ENCODE measurements around the gene ZFYVE27. TPM values are rescaled to one million over a fixed set of nuclear protein-coding genes. Genes with fewer than 3 reads are reported as not detected.
A peak's percentile ranks its signal among the peaks of the same experiment; 100 is the strongest.

ZFYVE27 gene
- total RNA-seq, 2 donors from 2014 or later: 14.8 to 32.6 TPM

- Histone ChIP-seq H3K9me3 (no peaks in the 10 kb centered on the region), H3K4me1 (peaks cover 42% of the 10 kb centered on the region), H3K27ac (peak overlapping the region in 2 of 4 donors; percentile 35 to 83), H3K4me3 (no peak overlapping the region), H3K36me3 (replicated peaks in 1 of 2; ENCODE audit: insufficient read depth in 1 of 2, low read depth in 2 of 2) (no peaks in the 10 kb centered on the region), H3K27me3 (no peaks in the 10 kb centered on the region)
- ATAC-seq: no peak
- 84 to 85% methylated on average over 7 of the region's 7 CpGs for WGBS, 2 donors
- intact Hi-C loops (cut with DNase I): no loop called here
- no peak for DNase-seq
- TF ChIP-seq POLR2A (IDR thresholded peaks at IDR 0.05): no peak
- TF ChIP-seq, protein P1, sequence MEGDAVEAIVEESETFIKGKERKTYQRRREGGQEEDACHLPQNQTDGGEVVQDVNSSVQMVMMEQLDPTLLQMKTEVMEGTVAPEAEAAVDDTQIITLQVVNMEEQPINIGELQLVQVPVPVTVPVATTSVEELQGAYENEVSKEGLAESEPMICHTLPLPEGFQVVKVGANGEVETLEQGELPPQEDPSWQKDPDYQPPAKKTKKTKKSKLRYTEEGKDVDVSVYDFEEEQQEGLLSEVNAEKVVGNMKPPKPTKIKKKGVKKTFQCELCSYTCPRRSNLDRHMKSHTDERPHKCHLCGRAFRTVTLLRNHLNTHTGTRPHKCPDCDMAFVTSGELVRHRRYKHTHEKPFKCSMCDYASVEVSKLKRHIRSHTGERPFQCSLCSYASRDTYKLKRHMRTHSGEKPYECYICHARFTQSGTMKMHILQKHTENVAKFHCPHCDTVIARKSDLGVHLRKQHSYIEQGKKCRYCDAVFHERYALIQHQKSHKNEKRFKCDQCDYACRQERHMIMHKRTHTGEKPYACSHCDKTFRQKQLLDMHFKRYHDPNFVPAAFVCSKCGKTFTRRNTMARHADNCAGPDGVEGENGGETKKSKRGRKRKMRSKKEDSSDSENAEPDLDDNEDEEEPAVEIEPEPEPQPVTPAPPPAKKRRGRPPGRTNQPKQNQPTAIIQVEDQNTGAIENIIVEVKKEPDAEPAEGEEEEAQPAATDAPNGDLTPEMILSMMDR (IDR thresholded peaks at IDR 0.05): no peak
Measured at GRCh38 chr10:97717627-97718026, 19.3 kb upstream of the ZFYVE27 start.

GRCh38 chr10:97718178-97718577, 18.8 kb upstream of the ZFYVE27 start:
- peaks cover 38% of the 10 kb centered on the region for H3K4me1 ChIP-seq
- H3K27me3 ChIP-seq: no peaks in the 10 kb centered on the region
- ATAC-seq (no peak), DNase-seq (no peak)
- peak overlapping the region; percentile 25 to 83 (median 46) for H3K27ac ChIP-seq
- no peak overlapping the region for H3K4me3 ChIP-seq
- no peak for TF ChIP-seq POLR2A (IDR thresholded peaks at IDR 0.05)
- TF ChIP-seq, protein P1 (IDR thresholded peaks at IDR 0.05): no peak
- no peaks in the 10 kb centered on the region for H3K36me3 ChIP-seq (replicated peaks in 1 of 2; ENCODE audit: insufficient read depth in 1 of 2, low read depth in 2 of 2)
- WGBS, 2 donors: 62 to 68% methylated on average over 6 of the region's 6 CpGs
- no peaks in the 10 kb centered on the region for H3K9me3 ChIP-seq
- intact Hi-C loops (cut with DNase I): no loop called here

- DNase-seq (peak; percentile 70 to 91 (median 78)), ATAC-seq (peak; percentile 83)
- 32 to 41% methylated on average over 8 of the region's 8 CpGs for WGBS, 2 donors
- TF ChIP-seq, protein P1 (IDR thresholded peaks at IDR 0.05): no peak
- peak in 1 of 3 donors; percentile 27 for TF ChIP-seq POLR2A (IDR thresholded peaks at IDR 0.05)
- no peaks in the 10 kb centered on the region for H3K36me3 ChIP-seq (replicated peaks in 1 of 2; ENCODE audit: insufficient read depth in 1 of 2, low read depth in 2 of 2)
- intact Hi-C loops (cut with DNase I): no loop called here
- H3K9me3 ChIP-seq: no peaks in the 10 kb centered on the region
- peak overlapping the region; percentile 25 to 83 (median 46) for H3K27ac ChIP-seq
- no peak overlapping the region for H3K4me3 ChIP-seq
- peaks cover 36% of the 10 kb centered on the region for H3K4me1 ChIP-seq
- H3K27me3 ChIP-seq: no peaks in the 10 kb centered on the region
Measured at GRCh38 chr10:97718659-97719142, 18.2 kb upstream of the ZFYVE27 start.

- H3K27ac ChIP-seq: peak overlapping the region in 1 of 4 donors; percentile 83
- TF ChIP-seq POLR2A (IDR thresholded peaks at IDR 0.05): no peak
- TF ChIP-seq, protein P1 (IDR thresholded peaks at IDR 0.05): no peak
- intact Hi-C loops (cut with DNase I): loop anchor here (10.0 kb wide), 1 partner anchor 145 kb away; the partner anchor contains the start of gene ANKRD2
- no peak for DNase-seq
- 90 to 98% methylated on average over 2 of the region's 2 CpGs for WGBS, 2 donors
- no peaks in the 10 kb centered on the region for H3K27me3 ChIP-seq
- H3K36me3 ChIP-seq (replicated peaks in 1 of 2; ENCODE audit: insufficient read depth in 1 of 2, low read depth in 2 of 2): no peaks in the 10 kb centered on the region
- H3K4me1 ChIP-seq: peaks cover 29% of the 10 kb centered on the region
- no peaks in the 10 kb centered on the region for H3K9me3 ChIP-seq
- no peak for ATAC-seq
- H3K4me3 ChIP-seq: no peak overlapping the region
Measured at GRCh38 chr10:97719602-97720001, 17.3 kb upstream of the ZFYVE27 start.

Data from body of pancreas (tissue), 4 donors.